GM21576 (cell line): ENCODE measurements around the gene RAB3D.
"Not testable (repeated sequence)": the region's sequence is repeated elsewhere in the genome, so short reads cannot be mapped to it uniquely, and the experiment has no call there.

ENCODE experiments used
- ATAC-seq: cut with Tn5 transposase; IDR thresholded peaks from one replicate; pipeline ENCODE4 v1.9.1; 2021; ENCODE audit warnings: mild to moderate bottlenecking, moderate library complexity; ENCODE audit not compliant: unreplicated experiment

The RAB3D gene

GRCh38 chr19:11340099-11340467 lies 626 bp upstream of the RAB3D start:
- ATAC-seq, result not testable (repeated sequence)

GRCh38 chr19:11338569-11339253 lies 746 bp downstream of the RAB3D start:
- no peak for ATAC-seq

GRCh38 chr19:11338121-11338520 lies 1.3 kb downstream of the RAB3D start:
- ATAC-seq, result no peak

GRCh38 chr19:11337080-11337479 lies 2.4 kb downstream of the RAB3D start:
- ATAC-seq, result no peak

- no peak for ATAC-seq
These were observed 3.9 kb downstream of the RAB3D start for GRCh38 chr19:11335449-11336146.

GRCh38 chr19:11333838-11334237 lies 5.6 kb downstream of the RAB3D start:
- ATAC-seq, result not testable (repeated sequence)

GRCh38 chr19:11332822-11333221 lies 6.6 kb downstream of the RAB3D start:
- no peak for ATAC-seq

GRCh38 chr19:11331502-11331901 lies 8.0 kb downstream of the RAB3D start:
- ATAC-seq, result no peak

GRCh38 chr19:11330127-11330526 lies 9.3 kb downstream of the RAB3D start:
- no peak for ATAC-seq

- no peak for ATAC-seq
These were observed 13.9 kb downstream of the RAB3D start for GRCh38 chr19:11325544-11325943.

- ATAC-seq, result no peak
These were observed 14.6 kb downstream of the RAB3D start for GRCh38 chr19:11324748-11325389.

GRCh38 chr19:11324079-11324661 lies 15.3 kb downstream of the RAB3D start:
- ATAC-seq, result no peak

GRCh38 chr19:11323601-11324078 lies 15.8 kb downstream of the RAB3D start:
- no peak for ATAC-seq

GRCh38 chr19:11322269-11323024 lies 17.0 kb downstream of the RAB3D start:
- ATAC-seq, result no peak

GRCh38 chr19:11321191-11322126 lies 18.0 kb downstream of the RAB3D start:
- no peak for ATAC-seq

- not testable (repeated sequence) for ATAC-seq
These were observed 19.0 kb downstream of the RAB3D start for GRCh38 chr19:11320278-11320995.

- no peak for ATAC-seq
These were observed 33.1 kb downstream of the RAB3D start for GRCh38 chr19:11306337-11306736.

- ATAC-seq, result no peak
These were observed 34.5 kb downstream of the RAB3D start for GRCh38 chr19:11304936-11305335.

- no peak for ATAC-seq
These were observed 38.7 kb downstream of the RAB3D start for GRCh38 chr19:11300811-11301120.
